Posterior vena cava (tissue), 2 donors: ENCODE data around the gene PGBD5. TPM values are rescaled to one million over a fixed set of nuclear protein-coding genes. Genes with fewer than 3 reads are reported as not detected.

Experiments
- DNase-seq: peaks from one replicate; pipeline ENCODE4 v3.0.0-alpha.2; 2020; ENCODE audit warnings: low spot score
- intact Hi-C, 2 donors: fragments of 100-400 bp; cut with DNase I; formaldehyde crosslinking; loops; one replicate each; pipeline versions ENCODE4 v1.14.1 to v1.14.2; 2022 to 2023
- total RNA-seq, 2 donors: library from RNA; stranded (reverse); fragmentation: NEBNext Ultra II Directional; extraction: Animal tissue kit (Norgen Biotek cat#: 25700); gene quantifications; one replicate each; pipeline ENCODE4 v1.2.1, GENCODE V29; 2021
- donor health status: DM: yes; HTN: yes; CAD: no.
- donor health status: DM: yes; HTN: yes; CAD: no.

The PGBD5 gene
- total RNA-seq, 2 donors from 2014 or later = 0.43 to 0.56 TPM

DNA sequence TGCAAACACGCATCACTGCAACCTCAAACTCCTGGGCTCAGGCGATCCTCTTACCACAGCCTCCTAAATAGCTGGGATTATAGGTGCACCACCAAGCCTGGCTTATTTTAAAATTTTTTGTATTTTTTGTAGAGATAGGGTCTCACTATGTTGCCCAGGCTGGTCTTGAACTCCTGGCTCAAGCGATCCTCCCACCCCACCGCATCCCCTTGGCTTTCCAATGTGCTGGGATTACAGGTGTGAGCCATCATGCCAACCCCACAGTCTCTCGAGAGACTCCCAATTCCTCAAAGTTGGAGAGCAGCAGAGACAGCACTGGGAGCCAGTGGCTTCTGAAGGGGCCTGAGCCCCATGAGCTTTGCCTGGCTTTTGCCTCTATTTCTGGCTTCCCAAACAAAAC, 42.7 kb downstream of the PGBD5 start:
- intact Hi-C loops = no loop called here
- DNase-seq = no peak

- no peak for DNase-seq
- intact Hi-C loops = no loop called here
Observed at GRCh38 chr1:230382001-230382491, 44.1 kb downstream of the PGBD5 start.

GRCh38 chr1:230381585-230381984, 44.5 kb downstream of the PGBD5 start:
- intact Hi-C loops = no loop called here
- no peak for DNase-seq

DNA sequence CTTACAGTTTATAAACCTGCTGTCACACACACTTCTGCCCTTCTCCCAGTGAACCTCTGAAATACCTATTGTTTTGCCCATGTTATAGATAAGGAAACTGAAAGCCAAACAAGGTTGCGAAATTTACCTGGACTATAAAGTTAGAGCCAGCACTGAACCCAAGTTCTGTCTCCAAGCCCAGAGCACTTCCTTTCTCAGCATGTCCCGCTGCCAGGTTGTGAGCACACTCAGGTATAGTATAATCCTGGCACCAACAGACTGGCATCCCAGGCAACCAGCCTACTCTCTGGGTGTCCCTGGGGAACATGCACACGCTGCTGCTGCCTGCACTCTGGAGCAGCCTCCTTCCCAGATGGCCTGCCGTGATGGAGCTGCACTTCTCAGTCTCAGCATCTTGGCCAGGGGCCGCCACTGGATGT, 45.1 kb downstream of the PGBD5 start:
- DNase-seq = no peak
- intact Hi-C loops = no loop called here

DNA sequence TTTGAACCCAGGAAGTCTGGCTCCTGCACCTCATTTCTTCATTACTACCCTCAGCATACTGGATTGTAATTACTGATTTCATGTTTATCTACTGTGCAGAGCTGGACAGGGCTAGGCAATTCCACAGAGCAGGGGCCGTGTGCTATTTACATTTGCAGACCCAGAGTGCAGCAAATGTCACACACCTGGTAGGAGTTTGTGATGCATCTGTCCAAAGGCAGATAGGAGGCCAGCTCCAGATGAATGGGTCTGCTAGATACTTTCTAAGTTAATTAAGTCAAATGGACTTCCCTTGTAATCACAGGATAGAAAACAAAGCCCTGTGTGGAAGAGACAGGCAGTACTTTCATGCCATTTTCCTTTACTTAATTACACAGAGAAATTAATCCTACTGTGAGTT, 46.2 kb downstream of the PGBD5 start:
- DNase-seq = no peak
- intact Hi-C loops = loop anchor here in 1 of 2 donors (5.0 kb wide), 1 partner anchor 212 kb away; no protein-coding TSS in a partner anchor

DNA sequence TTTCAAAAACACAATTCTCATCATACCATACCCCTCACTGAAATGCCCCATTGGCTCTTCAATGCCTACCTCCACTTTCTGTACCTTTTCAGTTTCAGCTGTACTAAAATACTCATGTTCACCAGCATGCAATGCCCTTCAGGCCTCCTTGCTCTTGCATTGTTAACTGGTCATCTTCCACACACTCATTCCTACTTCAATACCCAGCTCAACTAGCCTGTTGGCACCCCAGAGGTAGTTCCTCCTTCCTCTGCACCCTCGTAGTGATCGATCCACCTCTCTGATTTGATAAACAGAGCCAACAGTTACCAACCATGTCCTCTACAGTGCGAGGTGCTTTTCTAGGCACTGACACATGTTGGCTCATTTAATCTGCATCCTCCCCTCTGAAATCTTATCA, 46.7 kb downstream of the PGBD5 start:
- intact Hi-C loops = loop anchor here in 1 of 2 donors (5.0 kb wide), 1 partner anchor 213 kb away; no protein-coding TSS in a partner anchor
- DNase-seq = no peak

DNA sequence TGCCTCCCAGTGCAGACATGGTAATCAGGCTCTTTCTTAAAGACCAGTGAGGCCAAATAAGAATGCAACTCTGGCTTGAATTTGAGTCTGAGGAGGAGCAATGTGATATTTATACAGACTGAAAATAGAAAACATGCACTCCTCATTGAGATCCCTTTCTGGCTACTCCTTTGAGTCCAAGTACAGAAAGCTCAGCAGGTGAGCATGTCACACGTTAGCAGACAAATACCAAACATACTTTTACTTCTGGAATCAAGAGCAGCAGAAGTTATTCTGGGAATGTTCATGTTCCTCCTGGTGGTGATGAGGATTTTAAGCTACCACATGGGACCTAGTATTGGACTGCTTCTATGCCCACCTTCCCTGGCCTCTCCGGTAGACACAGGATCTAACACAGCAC, 48.3 kb downstream of the PGBD5 start:
- no peak for DNase-seq
- intact Hi-C loops = loop anchor here in 1 of 2 donors (5.0 kb wide), 1 partner anchor 214 kb away; no protein-coding TSS in a partner anchor

- intact Hi-C loops = loop anchor here in 1 of 2 donors (5.0 kb wide), 1 partner anchor 215 kb away; no protein-coding TSS in a partner anchor
- no peak for DNase-seq
Observed at GRCh38 chr1:230377324-230377723, 48.8 kb downstream of the PGBD5 start.

- no peak for DNase-seq
- intact Hi-C loops = loop anchor here in 1 of 2 donors (5.0 kb wide), 1 partner anchor 216 kb away; no protein-coding TSS in a partner anchor
Observed at GRCh38 chr1:230376296-230376695, 49.8 kb downstream of the PGBD5 start.

DNA sequence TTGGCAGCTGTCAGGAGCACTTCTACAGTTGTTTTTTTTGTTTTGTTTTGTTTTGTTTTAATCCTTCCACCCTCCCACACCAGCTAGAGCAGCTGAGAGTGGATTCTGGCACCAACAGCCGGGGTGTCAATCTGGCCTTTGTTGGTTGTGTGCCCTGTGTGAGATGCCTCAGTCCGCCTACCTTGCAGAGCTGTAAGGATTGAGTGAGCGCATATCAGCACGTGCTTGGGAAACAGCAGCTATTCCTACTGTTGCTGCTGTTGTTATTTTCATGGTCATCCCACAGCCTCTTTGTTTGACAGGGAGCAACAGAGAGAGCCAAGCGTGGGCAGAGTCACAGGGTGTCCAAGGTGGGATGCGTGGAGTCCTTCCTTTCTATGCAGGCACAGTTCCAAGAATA, 50.4 kb downstream of the PGBD5 start:
- DNase-seq = no peak
- intact Hi-C loops = loop anchor here in 1 of 2 donors (5.0 kb wide), 1 partner anchor 217 kb away; no protein-coding TSS in a partner anchor

- intact Hi-C loops = loop anchor here in 1 of 2 donors (5.0 kb wide), 1 partner anchor 217 kb away; no protein-coding TSS in a partner anchor
- no peak for DNase-seq
Observed at GRCh38 chr1:230375147-230375546, 51.0 kb downstream of the PGBD5 start.

DNA sequence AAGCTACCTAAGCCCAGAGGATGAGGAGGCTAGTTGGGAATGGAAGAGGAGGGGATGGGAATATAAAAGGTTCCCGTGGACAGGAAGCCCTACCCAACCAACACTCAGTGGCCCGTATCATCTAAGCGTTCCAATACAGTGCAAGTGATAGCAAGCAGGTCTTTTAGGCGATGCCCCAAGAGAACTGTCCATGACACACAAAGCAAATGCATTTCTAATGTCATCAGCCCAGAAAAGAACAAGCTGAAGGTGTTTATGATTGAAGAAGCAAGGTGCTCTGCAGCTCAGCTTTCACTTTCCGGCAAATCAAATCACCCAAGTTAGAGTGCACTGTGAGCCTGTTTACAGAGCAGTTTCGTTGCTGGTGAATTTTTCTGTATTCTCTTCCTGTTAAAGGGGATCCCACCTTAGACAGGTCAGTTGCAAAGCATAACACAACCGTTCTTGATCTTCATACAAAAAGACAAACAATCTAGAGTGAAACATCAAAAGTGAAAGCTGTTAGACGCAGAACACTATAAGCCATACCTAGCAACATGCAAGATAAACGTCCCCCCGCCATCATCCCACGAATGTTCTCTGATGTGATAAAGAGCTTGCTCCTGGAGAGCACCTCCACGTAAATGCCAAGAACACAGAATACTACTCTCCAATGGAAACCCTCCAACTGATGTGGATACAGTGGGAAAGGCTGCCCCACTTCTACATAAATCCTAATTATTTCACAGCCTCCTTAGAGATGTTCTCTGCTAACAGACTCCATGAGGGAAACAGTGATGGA, 54.0 kb downstream of the PGBD5 start:
- DNase-seq = no peak
- intact Hi-C loops = no loop called here

GRCh38 chr1:230370109-230370508, 56.0 kb downstream of the PGBD5 start:
- no peak for DNase-seq
- intact Hi-C loops = no loop called here

- intact Hi-C loops = no loop called here
- no peak for DNase-seq
Observed at GRCh38 chr1:230368871-230369270, 57.3 kb downstream of the PGBD5 start.

- no peak for DNase-seq
- intact Hi-C loops = no loop called here
Observed at GRCh38 chr1:230368363-230368762, 57.8 kb downstream of the PGBD5 start.

DNA sequence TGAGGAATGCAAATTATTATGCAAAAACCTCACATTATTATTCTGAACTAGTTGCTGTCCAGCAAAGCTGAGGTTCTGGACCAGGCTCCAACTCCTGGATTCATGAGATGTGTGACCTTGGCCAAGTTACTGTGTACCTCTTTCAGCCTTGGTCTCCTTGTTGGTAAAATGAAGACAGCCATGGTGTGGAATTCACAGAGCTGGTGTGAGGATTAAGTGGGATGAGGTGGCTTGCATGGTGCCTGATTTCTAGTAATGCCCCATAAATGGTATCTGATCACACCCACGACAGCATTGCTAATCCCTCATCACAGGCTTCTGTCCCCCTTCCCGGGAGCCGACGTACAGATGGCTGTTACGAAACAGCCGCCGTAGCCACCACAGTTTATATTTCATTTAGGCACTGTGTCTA, 59.6 kb downstream of the PGBD5 start:
- intact Hi-C loops = no loop called here
- DNase-seq = no peak

GRCh38 chr1:230365723-230366307, 60.3 kb downstream of the PGBD5 start:
- DNase-seq = no peak
- intact Hi-C loops = no loop called here

- intact Hi-C loops = no loop called here
- no peak for DNase-seq
Observed at GRCh38 chr1:230362949-230363348, 63.2 kb downstream of the PGBD5 start.

DNA sequence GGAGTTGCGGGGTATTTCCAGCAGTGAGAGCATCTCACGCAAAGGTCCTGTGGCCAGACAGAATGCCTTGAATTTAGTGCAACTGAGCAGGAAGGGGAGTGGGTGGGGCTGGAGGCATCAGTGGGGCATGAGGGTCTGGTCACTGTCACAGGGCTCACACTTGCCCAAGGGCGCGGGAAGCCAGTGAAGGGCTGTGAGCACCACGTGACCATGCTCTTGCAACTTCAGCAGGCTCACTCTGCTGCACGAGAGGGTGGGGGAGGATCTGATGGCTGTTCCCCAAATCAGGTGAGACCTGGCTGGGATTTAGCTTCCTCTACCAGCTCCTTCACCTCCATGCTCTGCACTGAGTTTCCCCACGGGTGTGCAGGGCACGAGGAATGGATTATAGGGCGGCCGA, 64.2 kb downstream of the PGBD5 start:
- intact Hi-C loops = no loop called here
- no peak for DNase-seq

DNA sequence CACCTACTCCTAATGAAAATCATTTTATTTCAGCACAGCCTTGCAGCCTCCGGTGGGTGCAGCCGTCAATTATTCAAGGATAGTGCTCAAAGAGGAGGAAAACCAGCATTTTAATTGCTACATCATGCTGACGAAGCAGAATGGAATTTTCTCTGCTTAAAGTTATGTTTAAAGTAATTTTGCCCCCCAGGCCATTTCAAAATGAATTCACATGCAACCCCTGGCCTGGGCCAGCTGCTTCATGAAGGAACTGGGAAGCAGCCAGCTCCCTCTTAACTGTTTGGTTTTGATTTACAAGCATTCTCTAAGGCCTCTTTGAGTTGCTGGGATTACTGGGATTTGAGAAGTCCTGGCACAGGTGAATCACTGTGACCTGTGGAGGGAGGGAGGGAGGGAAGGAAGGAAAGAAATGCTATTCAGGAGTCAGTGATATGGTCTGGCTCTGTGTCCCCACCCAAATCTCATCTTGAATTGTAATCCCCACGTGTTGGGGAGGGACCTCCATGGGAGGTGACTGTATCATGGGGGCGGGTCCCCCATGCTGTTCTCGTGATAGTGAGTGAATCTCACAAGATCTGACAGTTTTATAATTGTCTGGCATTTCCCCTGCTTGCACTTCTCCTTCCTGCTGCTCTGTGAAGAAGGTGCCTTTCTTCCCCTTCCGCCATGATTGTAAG, 66.0 kb downstream of the PGBD5 start:
- DNase-seq = no peak
- intact Hi-C loops = no loop called here
